Rectal smooth muscle tissue (tissue), 1 donor: ENCODE measurements around the gene PMPCA.
"Not testable (repeated sequence)": the region's sequence is repeated elsewhere in the genome, so short reads cannot be mapped to it uniquely, and the experiment has no call there.

Experiments used
- H3K27ac ChIP-seq: one replicate; pipeline ENCODE4 v1.7.0; 2013; ENCODE audit warnings: low read depth, low read length, inconsistent platforms
- H3K27me3 ChIP-seq: one replicate; pipeline ENCODE4 v1.7.0; 2013; ENCODE audit warnings: low read length; ENCODE audit not compliant: control insufficient read depth, insufficient read depth
- H3K36me3 ChIP-seq: one replicate; pipeline ENCODE4 v1.7.0; 2013; ENCODE audit warnings: low read length; ENCODE audit not compliant: control insufficient read depth, insufficient read depth
- H3K4me1 ChIP-seq: one replicate; pipeline ENCODE4 v1.7.0; 2013; ENCODE audit warnings: low read length; ENCODE audit not compliant: control insufficient read depth, insufficient read depth
- H3K4me3 ChIP-seq: one replicate; pipeline ENCODE4 v1.7.0; 2013; ENCODE audit warnings: low read length
- H3K9ac ChIP-seq: one replicate; pipeline ENCODE4 v1.7.0; 2013; ENCODE audit warnings: low read length

Gene PMPCA

DNA sequence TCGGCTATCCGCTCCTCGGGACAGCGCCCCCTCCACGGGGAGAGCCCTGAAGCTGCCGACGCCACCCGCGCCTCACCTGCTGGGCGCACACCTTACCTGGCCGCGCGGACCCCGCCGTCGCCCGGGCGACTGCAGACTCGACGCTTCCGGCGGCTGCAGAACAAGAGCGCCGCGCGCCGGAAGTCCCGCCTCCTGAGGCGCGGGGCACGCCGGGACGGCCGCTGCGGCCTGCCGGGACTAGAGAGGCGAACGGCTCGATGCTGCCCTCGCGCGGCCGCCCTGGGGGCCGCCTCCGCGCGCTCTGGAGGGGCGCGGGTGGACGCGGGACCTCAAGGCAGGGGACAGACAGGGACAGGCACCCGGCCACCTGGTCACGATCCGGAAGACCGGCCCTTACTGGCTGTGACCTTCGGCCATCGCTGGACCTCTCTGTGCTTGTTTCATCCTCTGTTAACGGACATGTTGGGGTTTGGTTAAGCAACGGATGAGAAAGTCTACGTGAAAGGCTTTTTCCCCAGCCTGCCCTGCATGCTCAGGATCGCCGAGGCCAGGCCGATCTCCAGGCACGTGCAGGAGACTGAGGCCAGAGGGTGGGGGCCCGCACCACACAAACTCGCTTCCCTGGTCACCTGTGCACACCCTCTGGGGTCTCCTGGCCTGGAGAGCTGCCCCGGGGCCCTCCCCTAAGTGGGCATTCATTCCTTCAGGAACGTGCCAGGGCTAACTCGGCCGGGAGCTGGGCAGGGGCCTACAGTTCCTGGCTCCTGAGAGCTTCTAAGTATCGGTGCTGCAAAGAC is 10.2 kb upstream of the PMPCA start, which contains the start of gene SNAPC4:
Gene SNAPC4 (minus strand): TSS at position 133 of the 797 bp plus-strand sequence. CDS start 1,742 bp downstream, outside the sequence.
- H3K36me3 ChIP-seq: peaks cover 12% of the 10 kb centered on the region
- H3K27ac ChIP-seq: peak within 1 kb of the TSS; percentile 45
- H3K9ac ChIP-seq: peak within 1 kb of the TSS; percentile 71
- peaks cover 6% of the 10 kb centered on the region for H3K4me1 ChIP-seq
- H3K4me3 ChIP-seq: peak within 1 kb of the TSS; percentile 90
- H3K27me3 ChIP-seq: no peaks in the 10 kb centered on the region

DNA sequence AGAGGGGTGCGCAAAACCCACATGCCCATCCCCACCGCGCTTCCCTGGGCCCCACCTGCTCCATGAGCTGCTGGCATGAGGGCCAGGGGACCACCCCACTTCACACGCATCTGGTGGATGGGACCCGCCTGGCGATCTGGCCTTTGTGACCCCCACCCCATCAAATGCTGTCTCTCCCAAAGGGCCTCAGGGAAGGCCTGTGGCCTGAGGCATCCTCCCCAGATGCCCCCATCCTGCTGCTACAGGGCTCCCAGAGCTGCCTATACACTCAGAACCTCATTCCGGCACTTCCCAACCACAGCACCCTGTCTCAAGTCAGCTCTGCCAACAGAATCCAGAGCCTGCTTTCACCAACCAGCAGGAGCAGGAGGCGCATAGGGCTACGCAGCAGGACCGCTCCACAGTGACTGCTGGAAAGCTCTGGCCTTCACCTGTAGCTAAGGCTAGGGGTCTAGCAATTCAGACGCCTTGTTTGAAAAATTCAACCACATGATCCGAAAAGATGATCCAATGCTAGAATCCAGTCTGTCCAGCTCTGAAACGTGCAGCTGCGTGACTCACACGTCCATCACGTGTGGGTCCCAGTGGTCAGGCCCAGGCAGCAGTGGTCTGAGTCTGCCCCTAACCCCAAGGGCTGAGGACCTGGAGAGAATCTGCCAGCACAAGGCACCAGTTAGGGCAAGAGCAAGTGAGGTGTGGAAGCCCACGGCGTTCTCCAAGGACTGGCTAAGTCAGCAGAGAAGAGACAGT is 9.1 kb upstream of the PMPCA start:
- H3K27ac ChIP-seq: no peak overlapping the region
- H3K4me1 ChIP-seq: peaks cover 6% of the 10 kb centered on the region
- no peak overlapping the region for H3K9ac ChIP-seq
- no peak overlapping the region for H3K4me3 ChIP-seq
- peaks cover 12% of the 10 kb centered on the region for H3K36me3 ChIP-seq
- no peaks in the 10 kb centered on the region for H3K27me3 ChIP-seq

DNA sequence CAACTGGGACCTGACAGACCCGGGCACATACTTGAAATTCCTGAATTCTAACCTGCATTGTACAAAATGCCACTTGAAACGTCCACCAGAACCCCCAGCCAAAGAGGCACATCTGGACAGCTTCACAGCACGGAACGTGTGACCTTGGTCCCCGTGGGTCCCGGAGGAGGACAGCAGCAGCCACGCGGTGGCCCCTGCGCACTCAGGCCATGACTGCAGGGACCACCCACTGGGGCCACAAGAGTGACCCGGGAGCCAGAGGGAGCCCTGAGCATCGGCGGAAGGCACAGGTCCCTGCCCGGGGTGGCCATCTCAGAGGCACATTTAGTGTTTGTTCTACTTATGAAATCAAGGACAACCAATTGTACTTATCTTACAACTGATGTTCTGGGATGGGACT is 8.4 kb upstream of the PMPCA start:
- peaks cover 13% of the 10 kb centered on the region for H3K36me3 ChIP-seq
- no peaks in the 10 kb centered on the region for H3K27me3 ChIP-seq
- no peak overlapping the region for H3K4me3 ChIP-seq
- H3K27ac ChIP-seq: no peak overlapping the region
- no peak overlapping the region for H3K9ac ChIP-seq
- H3K4me1 ChIP-seq: peaks cover 6% of the 10 kb centered on the region

DNA sequence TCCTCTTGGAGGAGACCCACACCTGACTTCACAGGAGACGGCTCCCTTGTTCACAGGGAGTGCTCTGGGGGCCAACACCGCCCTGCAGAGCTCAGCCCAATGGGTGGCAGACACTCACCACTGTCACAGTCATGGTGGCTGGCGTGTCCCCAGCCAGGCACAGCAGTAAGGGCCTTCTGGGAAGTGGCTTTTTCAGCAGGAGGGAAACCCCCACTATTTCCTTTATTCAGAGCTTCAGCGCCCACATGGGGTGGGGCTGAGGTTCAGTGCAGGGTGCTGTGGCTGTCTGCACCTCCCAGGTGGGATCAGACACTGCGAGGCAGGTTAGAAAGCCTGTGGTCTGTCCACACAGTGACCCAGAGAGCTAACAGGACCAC is 6.9 kb upstream of the PMPCA start:
- Histone ChIP-seq H3K4me3 (peak overlapping the region; percentile 7), H3K9ac (no peak overlapping the region), H3K36me3 (peaks cover 13% of the 10 kb centered on the region), H3K4me1 (peaks cover 6% of the 10 kb centered on the region), H3K27ac (no peak overlapping the region), H3K27me3 (no peaks in the 10 kb centered on the region)

DNA sequence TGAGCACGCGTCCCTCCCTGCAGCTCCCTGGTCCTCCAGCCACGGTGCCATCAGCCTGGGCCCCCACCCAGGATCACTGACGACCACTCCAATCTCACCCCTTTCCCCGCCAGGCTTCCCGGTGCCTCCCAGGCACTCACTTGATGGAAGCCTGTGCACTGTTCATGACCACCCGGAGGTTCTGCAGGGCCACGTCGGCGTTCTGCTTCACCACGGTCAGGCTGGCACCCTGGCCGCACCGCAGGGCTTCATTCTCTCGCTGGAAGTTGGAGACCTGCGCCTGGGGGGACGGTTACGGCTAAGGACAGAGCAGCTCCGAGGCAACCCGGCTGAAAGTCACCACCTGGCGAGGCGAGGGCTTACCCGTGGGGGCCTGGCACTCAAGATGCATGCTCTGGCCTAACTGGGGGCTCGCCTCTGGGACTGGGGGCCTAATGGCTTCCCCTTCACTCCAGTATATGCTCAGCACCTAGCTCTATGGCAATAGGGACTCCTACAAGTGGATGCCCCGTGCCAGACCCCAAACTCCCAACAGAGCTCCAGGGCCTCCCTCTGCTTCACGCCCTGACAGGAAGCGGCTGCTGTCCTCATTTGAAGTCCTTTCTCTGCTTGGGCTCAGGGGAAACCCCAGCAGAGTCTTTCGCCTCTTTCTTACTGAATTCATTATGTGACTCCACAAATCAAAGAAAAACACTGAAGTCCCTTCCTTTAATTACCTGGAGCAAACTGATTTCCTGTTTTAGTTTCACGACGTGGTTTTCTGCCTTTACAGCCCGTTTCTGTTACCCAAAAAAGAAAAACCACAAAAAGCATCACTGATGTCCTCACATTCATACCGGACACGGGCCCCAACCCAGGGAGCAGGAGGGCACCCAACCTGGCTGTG is 6.3 kb upstream of the PMPCA start:
- H3K36me3 ChIP-seq: peaks cover 13% of the 10 kb centered on the region
- no peak overlapping the region for H3K9ac ChIP-seq
- H3K4me3 ChIP-seq: peak overlapping the region; percentile 7
- H3K27me3 ChIP-seq: no peaks in the 10 kb centered on the region
- H3K4me1 ChIP-seq: peaks cover 4% of the 10 kb centered on the region
- H3K27ac ChIP-seq: no peak overlapping the region

DNA sequence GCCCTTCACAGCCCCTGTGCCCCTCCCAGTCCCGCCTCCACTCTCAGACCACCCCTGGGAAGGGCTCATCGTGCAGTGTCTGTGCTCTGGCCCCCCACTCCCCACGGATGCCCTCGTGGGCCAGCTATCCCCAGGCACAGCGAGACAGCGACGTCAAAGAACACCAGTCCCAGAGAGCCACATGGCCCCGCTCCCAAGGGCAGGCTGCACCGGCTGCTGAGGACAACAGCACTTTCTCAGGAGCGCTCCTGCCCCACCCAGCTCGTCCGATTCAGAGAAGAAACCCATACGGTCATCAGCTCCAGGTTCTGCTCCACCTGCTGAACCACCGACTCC is 5.7 kb upstream of the PMPCA start:
- no peak overlapping the region for H3K27ac ChIP-seq

DNA sequence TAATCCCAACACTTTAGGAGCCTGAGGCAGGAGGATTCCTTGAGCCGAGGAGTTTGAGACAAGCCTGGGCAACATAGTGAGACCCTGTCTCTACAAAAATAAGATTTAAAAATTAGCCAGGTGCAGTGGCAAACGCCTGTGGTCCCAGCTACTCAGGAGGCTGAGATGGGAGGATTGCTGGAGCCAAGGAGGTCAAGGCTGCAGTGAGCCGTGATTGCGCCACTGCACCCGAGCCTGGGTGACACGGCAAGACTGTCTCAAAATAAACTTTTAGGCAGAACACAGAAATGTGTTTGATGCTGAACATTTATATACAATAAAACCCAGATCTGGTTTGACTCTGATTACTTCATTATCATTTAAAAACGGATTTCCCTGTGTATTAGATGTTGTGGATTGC is 5.0 kb upstream of the PMPCA start:
- peaks cover 3% of the 10 kb centered on the region for H3K4me1 ChIP-seq
- H3K4me3 ChIP-seq: no peak overlapping the region
- peaks cover 13% of the 10 kb centered on the region for H3K36me3 ChIP-seq
- H3K9ac ChIP-seq: no peak overlapping the region
- H3K27me3 ChIP-seq: no peaks in the 10 kb centered on the region
- H3K27ac ChIP-seq: no peak overlapping the region

More for the DNA sequence above, 5.7 kb upstream of the PMPCA start:
- no peak overlapping the region for H3K9ac ChIP-seq
- H3K4me3 ChIP-seq: no peak overlapping the region
- no peaks in the 10 kb centered on the region for H3K27me3 ChIP-seq
- peaks cover under 1% of the 10 kb centered on the region for H3K4me1 ChIP-seq
- H3K36me3 ChIP-seq: peaks cover 13% of the 10 kb centered on the region

DNA sequence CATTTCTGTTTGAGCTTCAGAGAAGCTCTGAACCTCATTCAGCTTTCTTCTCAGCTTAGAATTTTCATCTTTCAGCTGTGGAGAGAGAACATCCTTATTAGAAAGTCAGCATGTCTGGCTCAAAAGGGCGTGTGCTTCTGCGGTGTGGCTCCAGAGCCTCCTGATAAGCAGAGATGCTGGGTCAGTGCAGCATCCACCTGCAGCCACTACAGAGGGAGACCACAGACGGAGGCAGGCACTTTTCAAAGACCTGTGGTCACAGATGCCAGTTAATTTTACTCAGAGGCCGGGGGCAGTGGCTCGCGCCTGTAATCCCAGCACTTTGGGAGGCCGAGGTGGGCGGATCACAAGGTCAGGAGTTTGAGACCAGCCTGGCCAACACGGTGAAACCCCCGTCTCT is 4.6 kb upstream of the PMPCA start:
- H3K36me3 ChIP-seq: peaks cover 13% of the 10 kb centered on the region
- not testable (repeated sequence) for H3K27ac ChIP-seq, H3K27me3 ChIP-seq, H3K4me3 ChIP-seq, H3K9ac ChIP-seq, H3K4me1 ChIP-seq

DNA sequence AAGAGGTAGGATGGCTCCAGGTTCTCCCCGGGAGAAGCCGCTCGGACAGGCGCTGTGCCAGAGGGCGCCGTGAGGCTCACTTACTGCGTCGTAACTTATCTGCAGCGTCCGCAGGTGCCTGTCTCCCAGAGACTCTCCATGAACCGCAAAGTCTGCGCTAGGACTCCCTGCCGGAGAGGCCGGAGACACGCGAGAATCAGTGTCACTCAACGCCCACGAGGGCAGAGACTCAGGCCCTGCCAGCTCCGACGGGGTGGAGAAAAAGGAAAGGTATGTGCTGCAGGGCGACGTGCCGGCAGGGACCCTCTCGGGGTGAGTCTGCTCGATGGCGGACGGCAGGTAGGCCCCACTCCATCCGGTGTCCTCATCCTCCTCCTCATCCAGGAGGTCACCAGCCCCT is 3.4 kb upstream of the PMPCA start:
- Histone ChIP-seq H3K36me3 (peaks cover 13% of the 10 kb centered on the region), H3K4me1 (peaks cover 11% of the 10 kb centered on the region)
- H3K9ac ChIP-seq, H3K4me3 ChIP-seq, H3K27ac ChIP-seq, H3K27me3 ChIP-seq: not testable (repeated sequence)

DNA sequence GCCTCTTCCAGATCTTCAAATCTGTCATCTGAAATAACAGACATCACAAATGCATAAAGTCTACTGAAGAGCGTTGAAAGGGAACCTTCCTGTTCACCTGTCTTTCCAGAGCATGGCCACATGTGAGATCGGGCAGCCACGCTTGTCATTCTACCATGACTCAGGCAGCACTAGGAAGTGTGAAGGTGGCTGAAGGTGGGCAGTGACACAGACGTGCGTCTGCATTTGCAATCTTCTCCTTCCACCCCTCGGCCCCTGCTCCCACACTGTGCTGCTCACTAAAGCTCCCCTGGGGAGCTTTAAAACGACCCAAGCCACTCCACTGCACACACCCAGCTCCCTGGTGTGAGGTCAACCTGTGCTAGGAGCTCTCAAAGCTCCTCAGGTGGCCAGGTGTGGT is 2.5 kb upstream of the PMPCA start:
- Histone ChIP-seq H3K27me3 (no peaks in the 10 kb centered on the region), H3K36me3 (peaks cover 16% of the 10 kb centered on the region), H3K9ac (no peak overlapping the region), H3K4me3 (no peak overlapping the region), H3K27ac (no peak overlapping the region), H3K4me1 (peaks cover 11% of the 10 kb centered on the region)

DNA sequence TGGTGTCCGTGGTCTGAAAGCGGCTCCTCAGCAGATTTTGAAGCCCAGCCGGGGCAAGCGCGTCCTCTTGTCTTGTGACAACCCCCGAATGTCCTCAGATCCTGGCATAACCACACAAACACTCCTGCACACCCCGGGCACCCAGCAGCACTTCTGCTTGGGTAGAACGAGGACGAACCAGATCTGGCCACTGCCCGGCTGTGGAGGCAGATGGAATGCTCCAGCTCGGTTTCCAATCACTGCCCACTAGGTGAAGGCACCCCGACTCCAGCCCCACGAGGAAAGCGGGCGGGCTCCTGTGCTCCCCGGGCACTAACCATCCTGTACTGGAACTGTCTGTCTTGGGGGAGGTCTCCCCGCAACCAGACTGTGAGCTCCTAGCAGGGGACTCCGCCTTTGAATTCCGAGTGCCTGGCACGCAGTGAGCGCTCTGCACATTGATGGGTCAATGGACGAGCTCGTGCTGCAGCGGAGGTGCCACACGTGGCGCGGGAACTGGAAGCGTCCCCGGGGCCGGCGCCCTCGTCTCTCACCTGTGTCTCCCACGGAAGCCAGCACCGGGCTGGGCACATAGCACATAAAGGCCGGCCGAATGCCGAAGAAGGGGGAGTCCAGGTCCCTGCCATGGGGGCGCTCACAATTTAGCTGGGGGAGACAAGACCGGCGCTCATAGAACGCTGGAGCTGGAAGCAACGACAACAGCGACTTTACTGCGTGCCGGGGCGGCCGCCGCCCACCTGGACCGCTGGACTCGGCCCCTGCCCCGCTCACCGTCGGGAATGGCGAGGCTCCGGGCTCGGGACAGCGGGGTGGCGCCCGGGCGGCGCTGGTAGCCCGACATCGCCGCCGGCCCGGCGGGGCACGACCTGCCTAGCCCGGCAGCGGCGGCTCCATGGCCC is 652 bp upstream of the PMPCA start:
- H3K27me3 ChIP-seq: no peaks in the 10 kb centered on the region
- no peak overlapping the region for H3K27ac ChIP-seq
- H3K9ac ChIP-seq: peak overlapping the region; percentile 59
- peaks cover 27% of the 10 kb centered on the region for H3K36me3 ChIP-seq
- peaks cover 11% of the 10 kb centered on the region for H3K4me1 ChIP-seq
- peak overlapping the region; percentile 89 for H3K4me3 ChIP-seq
